Measurements from ENCODE around the gene PLXDC1. TPM values are rescaled to one million over a fixed set of nuclear protein-coding genes. Genes with fewer than 3 reads are reported as not detected.

Gene PLXDC1
- total and polyA plus RNA-seq, 2 of the 8 experiments (the other 6 are each of a cell fraction or from before 2014, with no cell fraction given), result 4.1 to 14.6 TPM

DNA sequence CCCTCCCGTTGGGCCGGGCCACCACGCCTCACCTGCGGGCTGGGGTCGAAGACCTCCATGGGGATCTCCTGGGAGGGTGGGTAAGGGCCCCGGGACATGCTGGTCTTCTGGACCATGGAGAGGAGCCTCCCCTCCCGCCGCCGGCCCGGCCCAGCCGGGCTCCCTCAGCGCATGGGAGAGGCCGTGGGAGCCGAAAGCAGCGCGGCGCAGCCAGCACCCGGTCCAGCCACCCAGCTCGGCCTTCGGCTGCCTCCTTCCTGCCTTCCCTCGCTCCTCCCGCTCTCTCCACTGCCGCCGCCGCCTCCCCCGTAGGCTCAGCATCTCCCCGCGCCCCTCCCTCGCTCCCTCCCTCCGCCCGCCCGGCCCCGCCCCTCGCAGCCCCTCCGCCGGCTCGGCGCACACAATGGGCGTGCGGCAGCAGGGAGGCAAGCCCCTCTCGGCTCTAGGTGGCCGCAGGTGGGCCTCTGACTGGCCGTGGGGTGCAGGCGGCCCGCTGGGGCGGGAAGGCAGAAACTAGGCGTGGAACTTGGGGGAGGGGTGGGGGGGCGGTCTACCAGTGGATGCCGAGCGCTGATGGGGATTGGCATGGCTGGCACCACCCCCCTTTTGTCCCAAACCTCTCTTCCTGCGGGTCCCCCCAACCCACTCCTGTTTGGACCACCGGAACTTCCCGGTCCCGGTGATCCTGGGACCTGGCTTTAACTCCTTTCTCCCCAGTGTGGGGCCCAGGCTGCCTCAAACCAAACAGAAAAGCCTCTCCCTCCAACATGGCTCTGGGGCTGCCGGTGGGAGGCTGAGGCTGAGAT is 46.1 kb upstream of the PLXDC1 start, which contains the start of gene CACNB1 (continued):
- TF ChIP-seq RXRA (IDR thresholded peaks at IDR 0.05; ENCODE audit: insufficient read depth, low read depth, low read length) (no peak), ASH2L (IDR thresholded peaks at IDR 0.05; ENCODE audit: low read length) (peak; percentile 47), EZH2 (IDR thresholded peaks at IDR 0.05; ENCODE audit: low read depth, low read length, severe bottlenecking) (no peak)

All from H1 (cell line).